ENCODE data around the gene EEIG2.

EEIG2 gene

GRCh38 chr1:108584428-108584856 is 24.5 kb downstream of the EEIG2 start:
- no peak for DNase-seq (ENCODE audit: low read depth)

GRCh38 chr1:108585313-108585712 is 25.4 kb downstream of the EEIG2 start:
- DNase-seq (ENCODE audit: low read depth) = no peak

- DNase-seq (ENCODE audit: low read depth) = no peak
Measured at GRCh38 chr1:108590441-108590840, 30.5 kb downstream of the EEIG2 start.

GRCh38 chr1:108590957-108591356 is 31.1 kb downstream of the EEIG2 start:
- DNase-seq (ENCODE audit: low read depth) = no peak

- no peak for DNase-seq (ENCODE audit: low read depth)
Measured at GRCh38 chr1:108591466-108591865, 31.6 kb downstream of the EEIG2 start.

GRCh38 chr1:108592030-108592759 is 32.3 kb downstream of the EEIG2 start:
- no peak for DNase-seq (ENCODE audit: low read depth)

GRCh38 chr1:108593448-108593847 is 33.5 kb downstream of the EEIG2 start:
- DNase-seq (ENCODE audit: low read depth) = no peak

GRCh38 chr1:108595507-108595906 is 35.6 kb downstream of the EEIG2 start:
- DNase-seq (ENCODE audit: low read depth) = no peak

GRCh38 chr1:108597041-108597440 is 37.1 kb downstream of the EEIG2 start:
- DNase-seq (ENCODE audit: low read depth) = no peak

GRCh38 chr1:108598340-108598739 is 38.4 kb downstream of the EEIG2 start:
- DNase-seq (ENCODE audit: low read depth) = no peak

GRCh38 chr1:108600504-108600903 is 40.6 kb downstream of the EEIG2 start:
- no peak for DNase-seq (ENCODE audit: low read depth)

GRCh38 chr1:108601708-108602410 is 42.0 kb downstream of the EEIG2 start:
- DNase-seq (ENCODE audit: low read depth) = no peak

- DNase-seq (ENCODE audit: low read depth) = no peak
Measured at GRCh38 chr1:108605633-108606032, 45.7 kb downstream of the EEIG2 start.

- no peak for DNase-seq (ENCODE audit: low read depth)
Measured at GRCh38 chr1:108606478-108606877, 46.6 kb downstream of the EEIG2 start.

GRCh38 chr1:108609483-108610049 is 49.7 kb downstream of the EEIG2 start:
- DNase-seq (ENCODE audit: low read depth) = no peak
